Measurements from ENCODE around the gene ZNF485. TPM values are rescaled to one million over a fixed set of nuclear protein-coding genes. Genes with fewer than 3 reads are reported as not detected.

ZNF485 gene
- total RNA-seq, 1 donor from 2014 or later, result 6.7 TPM

- peak overlapping the region; percentile 91 for H3K4me3 Mint-ChIP-seq
- no peak for DNase-seq (ENCODE audit: low spot score in 2 of 2, unreplicated experiment in 2 of 2)
- H3K36me3 Mint-ChIP-seq, result peaks cover 50% of the 10 kb centered on the region
- H3K27ac Mint-ChIP-seq, result peak overlapping the region; percentile 92
- peaks cover 40% of the 10 kb centered on the region for H3K9me3 Mint-ChIP-seq
- no peaks in the 10 kb centered on the region for H3K27me3 Mint-ChIP-seq (ENCODE audit: low read depth)
- TF ChIP-seq, protein P1, sequence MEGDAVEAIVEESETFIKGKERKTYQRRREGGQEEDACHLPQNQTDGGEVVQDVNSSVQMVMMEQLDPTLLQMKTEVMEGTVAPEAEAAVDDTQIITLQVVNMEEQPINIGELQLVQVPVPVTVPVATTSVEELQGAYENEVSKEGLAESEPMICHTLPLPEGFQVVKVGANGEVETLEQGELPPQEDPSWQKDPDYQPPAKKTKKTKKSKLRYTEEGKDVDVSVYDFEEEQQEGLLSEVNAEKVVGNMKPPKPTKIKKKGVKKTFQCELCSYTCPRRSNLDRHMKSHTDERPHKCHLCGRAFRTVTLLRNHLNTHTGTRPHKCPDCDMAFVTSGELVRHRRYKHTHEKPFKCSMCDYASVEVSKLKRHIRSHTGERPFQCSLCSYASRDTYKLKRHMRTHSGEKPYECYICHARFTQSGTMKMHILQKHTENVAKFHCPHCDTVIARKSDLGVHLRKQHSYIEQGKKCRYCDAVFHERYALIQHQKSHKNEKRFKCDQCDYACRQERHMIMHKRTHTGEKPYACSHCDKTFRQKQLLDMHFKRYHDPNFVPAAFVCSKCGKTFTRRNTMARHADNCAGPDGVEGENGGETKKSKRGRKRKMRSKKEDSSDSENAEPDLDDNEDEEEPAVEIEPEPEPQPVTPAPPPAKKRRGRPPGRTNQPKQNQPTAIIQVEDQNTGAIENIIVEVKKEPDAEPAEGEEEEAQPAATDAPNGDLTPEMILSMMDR (IDR thresholded peaks at IDR 0.05; ENCODE audit: unreplicated experiment), result no peak
- H3K4me1 Mint-ChIP-seq, result peaks cover 10% of the 10 kb centered on the region
Measured at GRCh38 chr10:43647576-43647975, 41.3 kb downstream of the ZNF485 start.

DNA sequence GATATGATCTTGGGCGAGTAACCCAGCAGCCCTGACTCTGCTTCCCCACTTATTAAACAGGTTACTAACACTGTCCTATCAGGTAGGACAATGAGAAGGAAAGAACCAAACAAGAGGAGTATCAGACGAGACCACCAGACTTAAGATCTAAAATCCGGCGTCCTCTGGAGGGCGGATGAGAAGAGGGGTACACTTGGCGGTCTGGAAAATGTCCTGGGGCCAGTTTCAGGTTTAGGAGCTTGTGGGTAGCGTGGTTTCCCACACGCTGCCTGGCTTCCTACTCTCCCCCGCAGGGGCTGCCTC lies 41.8 kb downstream of the ZNF485 start:
- Mint-ChIP-seq H3K4me3 (peak overlapping the region; percentile 91), H3K4me1 (peaks cover 10% of the 10 kb centered on the region)

DNA sequence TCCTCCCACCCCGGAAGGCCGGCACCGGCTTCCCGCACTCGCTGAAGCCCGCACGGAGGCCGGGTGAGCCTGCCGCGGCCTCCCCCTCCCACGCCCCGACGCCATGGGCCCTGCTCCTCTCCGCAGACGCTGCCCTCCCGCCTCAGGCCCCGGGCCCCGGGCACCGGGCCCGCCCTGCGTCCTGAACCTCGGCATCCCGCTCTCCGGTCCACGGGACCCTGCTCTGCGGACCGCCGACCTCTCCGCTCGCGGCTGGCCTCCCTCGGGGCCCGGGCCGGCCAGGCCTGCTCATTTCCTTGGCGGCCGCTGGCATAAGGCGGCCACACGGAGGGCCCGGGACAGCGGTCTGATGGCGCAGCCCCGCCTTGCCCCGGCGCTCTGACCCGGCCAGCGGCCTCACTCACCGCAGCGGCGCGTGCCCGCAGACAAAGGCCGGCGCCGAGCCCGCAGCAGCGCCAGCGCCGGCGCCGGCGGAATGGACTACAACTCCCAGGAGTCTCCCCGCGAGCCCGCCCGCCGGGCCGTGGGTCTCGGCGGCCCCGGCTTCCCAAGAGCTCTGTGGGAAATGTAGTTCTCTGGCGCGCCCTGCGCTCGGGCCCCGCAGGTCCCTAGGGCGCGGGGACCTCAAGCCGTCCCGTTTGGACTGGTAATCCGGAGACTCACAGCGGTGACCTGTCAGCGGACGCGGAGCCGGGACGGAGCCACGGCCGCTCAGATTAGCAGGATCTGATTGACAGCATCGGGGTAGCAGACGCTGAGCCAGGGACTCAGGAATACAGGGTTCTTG lies 42.4 kb downstream of the ZNF485 start, which contains the start of gene ZNF32:
Gene ZNF32 (minus strand): TSS at position 484 of the 787 bp plus-strand sequence. CDS start 2,748 bp downstream, outside the sequence.
- Mint-ChIP-seq H3K4me1 (peaks cover 13% of the 10 kb centered on the region), H3K27me3 (ENCODE audit: low read depth) (no peaks in the 10 kb centered on the region), H3K36me3 (peaks cover 40% of the 10 kb centered on the region), H3K27ac (peak within 1 kb of the TSS; percentile 92), H3K9me3 (peaks cover 31% of the 10 kb centered on the region), H3K4me3 (peak within 1 kb of the TSS; percentile 91)
- DNase-seq (ENCODE audit: low spot score in 2 of 2, unreplicated experiment in 2 of 2), result peak; percentile 65 to 83
- TF ChIP-seq, protein P1 (IDR thresholded peaks at IDR 0.05; ENCODE audit: unreplicated experiment), result no peak

More for the DNA sequence above, 41.8 kb downstream of the ZNF485 start:
- TF ChIP-seq, protein P1 (IDR thresholded peaks at IDR 0.05; ENCODE audit: unreplicated experiment), result no peak
- DNase-seq (ENCODE audit: low spot score in 2 of 2, unreplicated experiment in 2 of 2), result no peak
- Mint-ChIP-seq H3K27me3 (ENCODE audit: low read depth) (no peaks in the 10 kb centered on the region), H3K27ac (peak overlapping the region; percentile 92), H3K36me3 (peaks cover 46% of the 10 kb centered on the region), H3K9me3 (peaks cover 36% of the 10 kb centered on the region)

DNA sequence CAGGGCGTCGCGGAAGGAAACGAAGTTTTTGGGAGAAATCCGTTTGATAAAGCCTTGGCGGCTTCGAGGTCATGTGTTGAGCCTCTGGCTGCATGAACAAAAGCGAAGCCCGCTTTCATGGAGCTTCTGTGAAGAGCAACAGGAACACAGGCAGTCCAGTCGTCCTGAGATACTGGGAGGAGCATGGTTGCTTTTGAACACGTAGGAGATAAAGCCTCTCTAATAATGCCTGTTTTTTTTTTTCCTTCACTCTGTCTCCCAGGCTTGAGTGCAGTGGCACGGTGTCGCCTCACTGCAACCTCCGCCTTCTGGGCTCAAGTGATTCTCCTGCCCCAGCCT lies 42.9 kb downstream of the ZNF485 start:
- TF ChIP-seq, protein P1 (IDR thresholded peaks at IDR 0.05; ENCODE audit: unreplicated experiment), result no peak
- Mint-ChIP-seq H3K36me3 (peaks cover 35% of the 10 kb centered on the region), H3K4me3 (peak overlapping the region; percentile 91), H3K27ac (peak overlapping the region; percentile 86), H3K4me1 (peaks cover 19% of the 10 kb centered on the region), H3K27me3 (ENCODE audit: low read depth) (no peaks in the 10 kb centered on the region), H3K9me3 (peaks cover 31% of the 10 kb centered on the region)
- no peak for DNase-seq (ENCODE audit: low spot score in 2 of 2, unreplicated experiment in 2 of 2)

DNA sequence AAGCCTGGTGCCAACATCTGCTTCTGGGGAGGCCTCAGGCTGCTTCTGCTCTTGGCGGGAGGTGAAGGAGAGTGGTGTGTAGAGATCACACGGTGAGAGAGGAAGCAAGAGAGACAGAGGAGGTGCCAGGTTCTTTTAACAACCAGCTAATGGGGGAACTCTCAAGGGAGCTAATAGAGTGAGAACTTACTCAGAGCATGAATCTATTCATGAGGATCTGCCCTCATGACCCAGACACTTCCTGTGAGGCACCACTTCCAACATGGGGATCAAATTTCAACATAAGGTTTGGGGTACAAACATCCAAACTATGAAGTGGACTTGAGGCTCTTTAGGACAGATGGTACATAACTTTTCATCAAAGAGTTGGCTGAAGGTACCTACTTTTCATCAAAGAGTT lies 47.5 kb downstream of the ZNF485 start:
- H3K27ac Mint-ChIP-seq, result peak overlapping the region; percentile 2
- DNase-seq (ENCODE audit: low spot score in 2 of 2, unreplicated experiment in 2 of 2), result no peak
- H3K27me3 Mint-ChIP-seq (ENCODE audit: low read depth), result peaks cover 3% of the 10 kb centered on the region
- H3K36me3 Mint-ChIP-seq, result no peaks in the 10 kb centered on the region
- TF ChIP-seq, protein P1 (IDR thresholded peaks at IDR 0.05; ENCODE audit: unreplicated experiment), result no peak
- peaks cover 20% of the 10 kb centered on the region for H3K4me1 Mint-ChIP-seq
- H3K4me3 Mint-ChIP-seq, result no peak overlapping the region
- H3K9me3 Mint-ChIP-seq, result no peaks in the 10 kb centered on the region

All from mesothelial cell of epicardium (in vitro differentiated cells).